Panc1 (cell line): ENCODE data around the gene B3GNT3.

ENCODE experiments used
- CTCF ChIP-seq: fragments of 450-650 bp; IDR thresholded peaks from 2 replicates; pipeline ENCODE4 v1.5.1; 2017; ENCODE audit warnings: mild to moderate bottlenecking
- POLR2AphosphoS5 ChIP-seq: IDR thresholded peaks from 2 replicates; pipeline ENCODE4 v1.6.1; 2012; ENCODE audit warnings: mild to moderate bottlenecking, low read depth, low read length, moderate library complexity

- no peak for TF ChIP-seq CTCF
- no peak for TF ChIP-seq POLR2AphosphoS5
Measured at GRCh38 chr19:17841371-17841809, 46.5 kb downstream of the B3GNT3 start.
